GM21423 (cell line): ENCODE measurements around the gene CYFIP2.
A peak's percentile ranks its signal among the peaks of the same experiment; 100 is the strongest.

Experiments
- ATAC-seq: cut with Tn5 transposase; IDR thresholded peaks from one replicate; pipeline ENCODE4 v1.9.1; 2021; ENCODE audit warnings: mild to moderate bottlenecking, moderate library complexity; ENCODE audit not compliant: unreplicated experiment

CYFIP2 gene

DNA sequence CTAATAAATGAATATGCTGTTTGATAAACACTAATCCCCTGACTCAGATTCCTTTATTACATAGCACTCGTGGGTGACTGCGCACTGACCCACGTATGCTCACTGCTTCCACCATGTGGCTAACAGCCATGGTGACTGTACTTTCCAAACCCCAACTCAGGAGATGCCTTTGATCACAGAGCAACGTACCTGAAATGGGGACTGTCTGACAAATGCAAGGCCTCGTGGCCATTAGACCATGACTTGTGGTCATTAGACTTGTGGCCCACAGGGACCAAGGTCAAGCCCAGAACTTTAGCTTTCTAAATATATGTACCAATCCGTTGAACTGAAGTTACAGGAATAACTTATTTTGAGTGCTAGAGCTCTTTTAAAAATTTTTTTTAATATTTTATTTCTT lies 46.6 kb downstream of the CYFIP2 start:
- peak; percentile 77 for ATAC-seq

DNA sequence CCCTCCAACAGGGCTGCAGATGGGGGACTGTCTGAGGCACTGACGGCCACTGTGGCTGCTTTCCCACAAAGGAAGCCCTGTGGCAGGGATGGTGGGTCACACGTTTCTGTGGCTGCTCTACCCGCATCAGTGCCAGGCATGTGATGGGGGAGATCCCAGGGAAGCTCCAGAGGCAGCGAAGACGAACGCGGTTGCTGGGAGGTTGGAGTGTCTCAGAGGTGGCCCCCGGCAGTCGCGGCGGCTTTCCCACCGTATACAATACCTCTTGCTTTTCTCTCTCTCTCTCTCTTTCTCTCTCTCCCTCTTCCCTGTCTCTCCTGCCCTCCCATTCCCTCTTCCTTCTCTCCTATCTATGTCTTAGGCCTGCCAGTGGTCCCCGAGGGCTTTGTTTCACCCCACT lies 56.7 kb downstream of the CYFIP2 start:
- no peak for ATAC-seq

DNA sequence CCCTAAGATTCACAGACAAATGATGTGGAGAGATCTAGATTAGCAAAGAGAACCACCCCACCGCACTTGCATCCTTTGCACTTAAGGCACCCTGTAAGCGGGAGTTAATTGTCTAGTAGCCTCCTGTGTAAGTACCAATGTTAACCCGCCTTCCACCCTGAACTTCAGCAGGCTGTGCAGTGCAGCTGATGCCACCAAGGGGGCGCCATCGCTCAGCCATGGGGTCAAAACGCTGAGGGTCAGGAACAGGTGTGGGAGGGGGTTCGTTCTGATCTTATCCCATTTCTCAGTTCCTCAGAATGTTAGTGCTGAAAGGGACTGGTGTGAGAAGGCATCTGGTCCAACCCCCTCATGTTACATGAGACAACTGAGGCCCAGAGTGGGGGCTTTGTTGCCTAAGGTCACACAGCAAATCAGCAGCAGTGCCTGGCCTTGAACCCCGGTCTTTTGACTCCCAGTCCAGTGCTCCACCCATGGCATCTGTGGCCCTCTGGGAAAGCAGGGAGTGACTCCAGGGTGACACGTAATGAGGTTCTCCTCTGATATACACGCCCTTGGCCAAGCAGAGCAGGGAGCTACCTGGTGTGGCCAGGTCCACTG lies 57.3 kb downstream of the CYFIP2 start:
- ATAC-seq = no peak

DNA sequence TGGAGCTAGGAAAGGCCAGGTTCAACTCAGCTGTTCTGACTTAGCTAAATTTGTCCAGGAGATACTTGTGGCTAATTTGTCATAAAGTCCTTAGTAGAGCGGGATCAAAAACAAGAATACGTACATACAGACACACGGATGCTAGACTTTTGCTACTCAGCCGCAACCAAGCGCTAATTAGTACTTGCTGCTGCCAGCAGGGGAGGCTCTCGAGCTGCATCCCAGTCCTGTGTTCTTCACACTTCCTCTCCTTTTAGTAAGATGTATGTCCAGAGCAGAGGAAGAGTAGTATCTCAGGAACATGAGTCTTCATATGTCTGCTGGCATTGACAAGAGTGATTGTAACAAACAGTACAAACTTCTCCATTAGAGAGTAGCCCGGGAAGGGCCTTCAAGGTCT lies 58.3 kb downstream of the CYFIP2 start:
- no peak for ATAC-seq

DNA sequence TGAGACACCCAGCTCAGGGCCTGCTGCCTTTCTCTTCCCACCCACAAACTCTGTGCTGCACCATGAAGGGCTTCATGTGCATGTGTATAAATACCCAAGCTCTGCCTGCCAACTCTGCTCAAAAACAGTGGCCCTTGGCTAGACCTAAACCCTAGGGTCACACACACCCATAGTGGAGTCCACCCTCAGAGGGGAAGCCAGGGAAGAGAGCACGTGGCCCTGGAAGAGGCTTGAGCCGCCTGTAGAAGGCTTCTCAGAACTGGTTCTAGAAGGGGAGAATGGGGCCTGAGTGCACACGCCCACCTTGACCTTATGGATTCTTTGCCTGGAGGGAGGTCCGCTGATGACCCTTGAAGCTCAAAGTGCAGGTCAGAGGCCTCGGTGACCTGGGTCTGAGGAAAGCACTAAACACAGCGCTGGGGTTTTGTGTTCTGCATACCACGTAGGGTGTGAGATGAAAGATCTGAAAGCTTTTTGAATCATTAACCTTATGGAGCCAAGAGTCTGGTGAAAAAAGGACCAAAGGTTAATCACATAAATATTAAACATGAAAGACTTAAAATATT lies 60.6 kb downstream of the CYFIP2 start:
- no peak for ATAC-seq

DNA sequence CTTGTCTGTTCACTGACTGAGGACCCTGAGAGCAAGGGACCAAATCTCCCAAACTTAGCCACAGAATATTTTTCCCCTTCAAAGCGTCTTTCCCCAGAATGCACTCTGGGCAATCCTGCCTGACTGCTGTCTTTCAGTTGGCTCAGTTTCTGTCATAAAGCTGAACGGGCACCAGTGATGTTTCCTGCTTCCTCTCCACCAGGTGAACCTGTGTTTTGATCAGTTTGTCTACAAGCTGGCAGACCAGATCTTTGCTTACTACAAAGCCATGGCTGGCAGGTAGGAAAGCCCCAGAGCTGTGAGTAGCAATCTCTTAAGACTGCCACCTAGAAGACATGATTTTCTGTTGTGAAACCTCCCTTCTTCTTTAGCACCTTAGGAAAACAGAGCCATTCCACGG lies 61.8 kb downstream of the CYFIP2 start:
- ATAC-seq = no peak

DNA sequence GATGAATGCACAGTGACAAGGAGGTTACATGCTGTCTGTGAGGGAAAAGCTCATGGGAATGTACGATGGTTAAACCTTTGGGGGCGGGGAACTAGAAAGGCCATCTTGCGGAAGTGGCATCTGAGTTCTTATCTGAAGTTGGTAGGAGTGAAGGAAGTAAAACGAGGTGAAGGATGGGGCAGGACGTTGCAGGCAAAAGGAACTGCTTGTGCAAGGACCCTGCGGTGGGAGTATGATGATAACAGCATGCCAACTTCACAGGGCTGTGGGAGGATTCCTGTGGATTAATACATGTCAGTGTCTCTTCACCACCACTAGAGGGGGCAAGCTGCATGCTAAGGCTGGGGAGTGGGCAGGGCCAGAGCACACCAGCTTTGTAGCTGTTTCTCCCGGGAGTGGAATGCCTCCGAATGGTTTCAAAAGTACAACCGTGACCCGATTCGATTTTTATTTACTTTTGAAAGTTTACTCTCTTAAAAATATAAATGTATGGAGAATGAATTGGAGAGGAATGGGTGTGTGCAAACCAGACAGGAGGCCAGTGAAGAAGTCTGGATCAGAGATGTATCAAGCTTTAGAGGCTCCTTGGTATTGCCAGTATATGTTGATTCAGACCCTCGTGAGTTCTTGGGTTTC lies 62.5 kb downstream of the CYFIP2 start:
- ATAC-seq = peak; percentile 90

DNA sequence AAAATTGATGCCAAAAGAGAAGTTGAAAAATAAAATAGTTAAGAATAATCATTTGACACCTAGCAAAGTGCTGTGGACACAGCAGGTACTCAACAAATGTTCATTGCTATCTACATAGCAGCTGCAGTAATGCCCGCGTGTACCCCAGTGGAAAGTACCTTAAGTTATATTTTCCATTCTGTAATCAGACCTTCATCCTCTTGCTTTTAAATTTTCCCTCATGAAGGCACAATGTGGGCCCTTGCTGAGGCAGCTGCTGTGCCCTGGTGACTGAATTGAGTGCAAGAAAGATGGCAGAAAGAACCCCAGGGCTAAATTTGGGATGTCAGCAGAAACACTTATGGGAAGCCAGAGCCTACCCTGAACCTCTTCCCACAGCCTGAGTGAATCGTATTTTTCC lies 65.9 kb downstream of the CYFIP2 start:
- no peak for ATAC-seq

DNA sequence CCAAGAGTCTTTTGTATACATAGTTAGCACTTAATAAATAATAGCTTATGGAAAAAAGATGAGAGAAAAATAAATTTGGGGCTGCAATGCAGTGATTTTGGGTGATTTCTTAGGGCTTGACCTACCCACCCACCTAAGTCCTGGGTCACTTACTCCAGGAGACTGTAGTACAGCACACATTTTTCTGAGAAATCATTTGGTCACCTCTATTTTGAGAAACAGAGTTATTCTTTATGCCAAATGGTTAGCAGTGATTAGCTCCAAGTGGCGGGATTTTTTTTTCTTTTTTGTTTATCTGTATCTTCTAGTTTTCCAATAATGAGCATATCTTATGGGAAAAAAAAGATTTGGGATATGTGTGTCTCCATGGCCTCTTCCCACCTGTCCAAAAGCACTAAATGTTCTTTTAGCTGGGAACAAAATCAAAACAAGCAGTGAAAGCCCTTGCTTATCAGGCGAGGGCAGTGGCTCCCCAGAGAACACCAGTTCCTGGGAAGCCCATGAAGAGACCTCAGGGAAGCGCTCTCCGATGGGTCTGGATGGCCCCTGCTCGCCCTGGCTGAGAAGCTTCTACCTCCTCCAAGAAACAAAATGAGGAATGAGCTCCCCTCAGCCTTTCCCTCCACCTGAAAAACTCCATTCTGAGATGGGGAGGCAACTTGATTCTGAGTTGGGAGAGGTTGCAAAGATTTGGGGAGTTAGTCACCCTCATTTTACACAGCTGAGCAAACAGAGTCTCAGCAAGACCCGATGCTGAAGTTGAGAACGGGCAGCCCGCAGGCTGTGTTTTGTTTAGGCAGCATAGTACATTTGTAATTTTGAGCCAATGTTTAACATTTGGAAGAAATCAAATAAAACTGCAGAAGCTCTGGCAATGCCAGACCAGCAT lies 69.9 kb downstream of the CYFIP2 start:
- ATAC-seq = no peak

DNA sequence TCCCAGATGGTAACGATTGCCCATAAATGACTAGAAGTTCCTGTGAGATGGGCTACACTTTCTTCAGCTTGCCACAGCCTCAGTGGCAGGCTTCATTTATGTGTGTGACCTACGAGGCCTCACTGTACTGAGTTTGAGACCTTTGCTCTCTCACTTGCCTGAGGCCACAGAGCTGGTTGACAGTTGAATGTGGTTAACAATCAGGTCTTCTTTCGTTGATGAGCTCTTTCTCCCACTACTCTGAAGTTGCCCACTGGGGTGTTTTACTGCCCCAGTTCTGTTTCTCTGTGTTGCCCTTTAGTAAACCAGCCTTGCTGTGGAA lies 70.5 kb downstream of the CYFIP2 start:
- ATAC-seq = no peak

DNA sequence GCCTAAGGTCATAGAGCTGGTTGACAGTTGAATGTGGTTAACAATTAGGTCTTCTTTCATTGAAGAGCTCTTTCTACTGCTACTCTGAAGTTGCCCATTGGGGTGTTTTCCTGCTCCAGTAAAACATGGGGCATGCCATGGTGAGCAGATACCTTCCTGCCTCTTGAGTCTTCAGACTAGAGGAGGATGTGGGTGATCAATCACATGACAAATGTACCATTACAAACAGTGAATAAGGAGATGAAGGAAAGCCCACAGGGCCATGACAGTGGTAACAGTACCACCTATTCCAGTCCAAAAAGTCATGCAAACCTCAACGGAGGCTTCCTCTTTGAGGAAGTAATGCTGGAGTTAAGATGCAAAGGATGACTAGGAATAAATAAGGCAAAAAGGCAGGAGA lies 73.5 kb downstream of the CYFIP2 start:
- no peak for ATAC-seq

DNA sequence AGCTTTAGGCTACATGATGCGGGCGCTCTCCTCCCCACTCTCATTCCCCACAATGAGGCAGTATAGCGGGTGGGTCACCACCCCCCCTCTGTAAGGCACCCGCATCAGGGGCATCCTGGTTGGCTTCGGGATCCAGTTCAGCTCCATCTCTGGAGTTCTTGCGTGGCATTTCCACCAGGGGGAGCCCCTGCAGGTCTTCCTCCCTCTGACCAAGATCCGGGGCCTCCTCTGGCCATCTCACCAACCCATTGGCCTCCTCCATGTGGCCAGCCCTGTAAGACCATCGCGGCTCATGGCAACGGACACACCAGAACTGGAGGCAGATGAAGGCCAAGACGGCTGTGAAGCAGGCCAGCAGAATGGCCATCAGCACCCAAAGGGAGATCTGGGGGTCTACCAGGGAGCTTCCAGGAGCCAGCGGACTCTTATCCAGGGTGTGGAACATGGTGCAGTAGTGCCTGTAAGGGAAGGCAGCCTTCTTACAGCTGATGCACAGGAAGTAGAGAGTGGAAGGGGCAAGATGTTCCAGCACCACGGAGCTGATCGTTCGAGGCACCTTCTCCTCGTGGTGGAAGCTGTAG lies 77.0 kb downstream of the CYFIP2 start:
- ATAC-seq = no peak

DNA sequence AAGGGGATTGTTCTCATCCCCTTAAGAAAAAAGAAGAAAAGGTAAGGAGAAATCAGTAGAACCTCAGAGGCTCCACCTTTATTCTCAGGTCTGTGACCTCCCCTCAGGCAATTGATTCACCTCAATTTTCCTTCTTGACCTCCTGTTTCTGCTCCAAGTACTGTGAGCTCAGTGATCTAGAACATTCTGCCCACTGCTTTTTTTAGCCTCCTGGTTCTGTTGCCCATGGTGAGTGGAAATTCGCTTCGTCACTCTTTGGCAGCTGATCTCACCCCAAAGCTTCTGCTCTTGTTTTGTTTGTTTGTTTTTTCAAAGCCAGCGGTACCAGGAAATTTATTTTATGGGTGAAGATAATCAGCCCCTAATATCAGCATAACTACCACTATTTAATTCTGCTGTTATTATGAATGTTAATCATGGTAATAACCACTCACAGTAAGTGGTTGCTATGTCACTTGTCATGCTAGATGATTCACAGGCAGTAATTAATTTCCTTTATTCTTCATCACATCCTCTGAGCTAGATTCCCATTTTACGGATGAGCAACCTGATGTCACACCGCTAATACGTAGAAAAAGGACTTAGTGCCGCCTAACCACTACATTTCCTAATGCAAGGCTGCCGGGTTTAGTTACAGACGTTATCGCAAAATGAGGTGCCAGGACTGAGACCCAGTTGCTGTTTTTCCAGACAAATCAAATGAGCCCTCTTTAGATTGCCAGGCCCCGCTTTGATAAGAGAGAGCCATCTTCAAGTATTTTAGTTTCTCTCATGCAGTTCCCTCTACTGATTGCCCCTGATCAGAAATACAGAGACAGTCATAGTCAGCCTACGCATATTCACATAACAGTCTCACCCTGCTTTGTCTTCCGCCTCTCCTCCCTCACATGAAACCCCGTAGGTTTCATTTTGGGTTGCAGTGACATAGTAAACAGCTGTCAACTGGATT lies 78.2 kb downstream of the CYFIP2 start:
- ATAC-seq = no peak

DNA sequence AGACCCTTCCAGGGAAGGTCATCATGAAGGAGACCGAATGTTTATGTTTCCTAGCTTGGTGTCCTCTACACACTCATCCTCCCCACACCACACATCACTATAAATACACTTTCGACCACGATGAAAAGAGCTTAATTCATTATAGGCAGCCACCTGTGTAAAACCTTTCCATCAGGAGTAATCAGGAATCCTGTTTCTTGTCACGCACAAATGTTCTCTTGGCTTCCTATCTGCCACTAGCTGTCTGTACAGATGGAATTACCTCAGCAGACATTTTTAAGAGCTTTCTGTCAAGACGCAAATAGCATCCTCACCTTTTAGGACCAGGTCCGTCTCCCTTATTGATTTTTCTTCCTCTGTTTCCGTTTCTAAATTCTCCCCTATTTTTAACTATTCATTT lies 79.1 kb downstream of the CYFIP2 start:
- ATAC-seq = no peak

DNA sequence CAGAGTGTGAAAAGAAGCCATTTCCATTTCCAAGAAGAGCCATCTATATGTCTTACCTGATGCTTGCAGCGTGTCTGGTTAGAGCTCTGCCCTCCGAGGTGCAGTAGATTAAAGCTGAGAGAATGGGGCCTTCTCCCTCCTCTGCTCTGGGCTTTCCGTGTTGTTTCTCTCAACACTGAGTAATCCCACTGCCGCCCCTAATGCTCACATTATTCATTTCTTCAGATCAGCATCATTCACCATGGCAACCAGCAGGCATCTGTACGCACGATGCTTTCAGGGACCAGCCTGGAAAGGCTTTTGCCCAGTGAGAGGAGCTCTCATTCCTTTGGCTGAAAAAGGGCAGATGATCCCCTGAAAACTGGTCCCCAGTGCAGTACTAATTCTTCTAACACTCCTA lies 79.6 kb downstream of the CYFIP2 start:
- ATAC-seq = no peak

DNA sequence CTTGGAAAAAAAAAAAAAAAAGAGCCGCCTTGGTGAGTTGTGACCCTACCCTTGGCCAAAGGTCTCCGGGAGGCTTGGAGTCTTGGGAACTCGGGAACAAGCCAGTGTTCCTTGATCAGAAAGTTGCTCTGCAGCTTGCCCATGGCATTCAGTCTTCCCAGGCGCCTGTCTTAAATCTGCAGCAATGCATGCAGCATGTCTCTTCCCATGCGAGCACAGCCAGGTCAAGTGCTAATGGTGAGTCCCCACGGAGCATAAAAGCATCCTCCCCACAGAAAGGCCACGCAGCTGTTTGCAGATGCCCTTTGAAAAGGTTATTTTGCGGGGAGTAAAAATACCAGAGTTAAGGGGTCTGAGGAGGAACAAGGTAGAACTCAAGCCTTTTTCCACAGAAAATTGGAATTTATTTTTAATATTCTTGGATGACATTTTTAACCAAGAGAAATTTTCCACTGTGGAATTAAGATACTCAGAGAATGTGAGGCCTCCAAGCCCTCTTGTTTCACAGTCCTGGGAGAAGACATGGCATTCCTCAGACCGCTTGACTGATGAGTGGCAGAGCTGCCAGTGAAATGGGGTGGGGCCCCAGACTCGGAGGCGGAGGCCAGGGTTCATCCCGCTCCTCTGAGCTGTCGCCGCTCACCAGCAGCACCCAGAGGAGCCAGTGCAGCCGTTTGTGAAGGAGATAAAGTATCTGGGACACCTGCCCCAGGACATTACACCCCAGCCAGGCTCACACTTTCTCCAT lies 81.6 kb downstream of the CYFIP2 start:
- no peak for ATAC-seq

DNA sequence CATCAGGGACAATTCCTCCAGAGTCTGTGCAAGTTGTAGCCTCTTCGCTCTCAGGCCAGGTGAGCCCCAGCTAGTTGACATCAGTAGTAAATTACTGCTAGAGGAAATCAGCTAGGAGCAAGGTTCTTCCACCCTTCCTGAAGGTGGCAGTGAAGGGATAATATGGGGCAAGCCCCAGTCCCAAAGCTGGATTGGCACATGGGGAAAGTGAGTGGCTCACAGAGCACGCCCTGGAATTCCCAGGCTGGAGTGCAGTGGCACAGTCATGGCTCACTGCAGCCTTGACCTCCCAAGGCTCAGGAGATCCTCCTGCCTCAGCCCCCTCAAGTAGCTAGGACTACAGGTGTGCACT lies 82.1 kb downstream of the CYFIP2 start:
- no peak for ATAC-seq

DNA sequence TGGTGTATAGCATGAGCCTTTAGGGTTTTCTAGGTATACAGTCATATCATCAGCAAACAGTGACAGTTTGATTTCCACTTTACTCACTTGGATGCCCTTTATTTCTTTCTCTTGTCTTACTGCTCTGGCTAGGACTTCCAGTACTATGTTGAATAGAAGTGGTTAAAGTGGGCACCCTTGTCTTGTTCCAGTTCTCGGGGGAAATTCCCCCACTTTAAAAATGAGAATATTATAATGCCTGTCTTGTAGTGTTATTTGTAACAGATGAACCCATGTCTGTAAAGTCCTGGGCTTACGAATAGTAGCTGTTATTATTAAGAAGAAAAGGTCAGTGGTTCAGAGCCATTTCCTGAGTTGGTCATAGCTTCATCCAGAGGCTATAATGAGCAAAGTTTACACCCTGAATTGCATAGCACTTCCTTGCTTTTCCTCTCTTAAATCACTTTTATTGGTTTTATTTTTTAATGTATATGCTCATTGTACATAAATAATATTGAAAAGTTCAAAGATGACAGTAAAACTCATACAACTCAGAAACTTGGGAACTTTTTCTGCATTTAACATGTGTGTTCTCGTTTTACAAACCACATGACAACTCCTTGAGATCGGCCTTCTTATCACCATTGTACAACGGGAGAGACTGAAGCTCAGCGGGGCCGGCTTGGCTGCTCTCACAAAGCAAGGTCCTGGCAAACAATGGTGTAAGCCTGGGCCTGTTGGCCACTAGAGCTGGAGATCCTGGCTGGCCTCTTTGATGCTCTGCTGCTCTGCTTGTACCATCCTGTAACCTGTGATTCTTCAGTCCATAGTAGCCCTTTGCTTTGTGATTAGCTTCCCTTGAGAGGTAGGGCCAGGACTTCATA lies 85.2 kb downstream of the CYFIP2 start:
- ATAC-seq = peak; percentile 46

DNA sequence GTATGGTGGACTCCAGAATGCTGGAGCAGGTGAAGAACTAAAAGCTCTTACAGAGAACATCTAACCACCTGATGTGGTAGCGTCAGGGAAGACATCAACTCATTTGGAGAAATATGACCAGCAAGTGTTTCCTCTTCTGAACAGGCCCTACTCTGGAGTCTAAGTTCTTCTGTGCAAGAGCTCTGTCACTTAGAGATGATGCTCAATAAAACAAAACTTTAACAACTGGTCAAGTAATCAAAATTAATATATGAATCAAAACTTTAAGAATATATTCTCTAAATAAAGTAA lies 85.8 kb downstream of the CYFIP2 start:
- ATAC-seq = no peak
